Endodermal cell (in vitro differentiated cells): Measurements from ENCODE around the gene RASL10A. TPM values are rescaled to one million over a fixed set of nuclear protein-coding genes. Genes with fewer than 3 reads are reported as not detected.

Experiments
- DNase-seq: peaks from one replicate; pipeline ENCODE4 v3.0.0-alpha.2; 2017
- H3K27ac ChIP-seq: 2 replicates; pipeline ENCODE4 v1.5.1; 2013; ENCODE audit warnings: mild to moderate bottlenecking, low read depth, low read length, moderate library complexity
- H3K27me3 ChIP-seq: 2 replicates; pipeline ENCODE4 v1.6.1; 2013; ENCODE audit warnings: mild to moderate bottlenecking, low read length, moderate library complexity; ENCODE audit not compliant: insufficient read depth, control insufficient read depth, poor library complexity, severe bottlenecking
- H3K36me3 ChIP-seq: 2 replicates; pipeline ENCODE4 v1.7.0; 2013; ENCODE audit warnings: mild to moderate bottlenecking, low read length, moderate library complexity; ENCODE audit not compliant: control insufficient read depth, insufficient read depth
- H3K4me1 ChIP-seq: one replicate; pipeline ENCODE4 v1.7.0; 2013; ENCODE audit warnings: low read length; ENCODE audit not compliant: control insufficient read depth, insufficient read depth
- H3K4me3 ChIP-seq: 2 replicates; pipeline ENCODE4 v1.5.1; 2013; ENCODE audit warnings: mild to moderate bottlenecking, low read length, moderate library complexity
- H3K9ac ChIP-seq: 2 replicates; pipeline ENCODE4 v1.6.1; 2013; ENCODE audit warnings: mild to moderate bottlenecking, low read length, moderate library complexity; ENCODE audit not compliant: poor library complexity, severe bottlenecking; ENCODE audit errors: extremely low read depth
- H3K9me3 ChIP-seq: 2 replicates; pipeline ENCODE4 v1.6.1; 2013; ENCODE audit warnings: mild to moderate bottlenecking, low read length, moderate library complexity; ENCODE audit not compliant: control insufficient read depth
- H3K27ac Mint-ChIP-seq: 2 replicates; pipeline ENCODE4 v1.8.0; 2020; ENCODE audit warnings: mixed read lengths
- H3K27me3 Mint-ChIP-seq: 2 replicates; pipeline ENCODE4 v1.8.0; 2021; ENCODE audit warnings: mild to moderate bottlenecking, mixed read lengths; ENCODE audit not compliant: insufficient read depth
- H3K36me3 Mint-ChIP-seq: 2 replicates; pipeline ENCODE4 v1.8.0; 2020; ENCODE audit warnings: low read depth, mixed read lengths
- H3K4me1 Mint-ChIP-seq: 2 replicates; pipeline ENCODE4 v1.8.0; 2020; ENCODE audit warnings: mixed read lengths
- H3K4me3 Mint-ChIP-seq: 2 replicates; pipeline ENCODE4 v1.8.0; 2020; ENCODE audit warnings: mild to moderate bottlenecking, moderate library complexity, mixed read lengths
- H3K9me3 Mint-ChIP-seq: 2 replicates; pipeline ENCODE4 v1.8.0; 2020; ENCODE audit warnings: mild to moderate bottlenecking, mixed read lengths
- CTCF ChIP-seq: fragments of 200-600 bp; sonication (generic); conservative IDR thresholded peaks from 2 replicates; pipeline ENCODE4 v1.5.0; 2021; ENCODE audit warnings: antibody characterized with exemption, mild to moderate bottlenecking
- WGBS, 2 experiments: methylation state at CpG; one replicate each; pipeline versions ENCODE4 v1.1.5 to v1.1.7; 2013; ENCODE audit warnings: missing lambda C conversion rate in 2 of 2, mixed read lengths in 1 of 2; ENCODE audit not compliant: insufficient coverage in 1 of 2, insufficient read length in 1 of 2; 5-methylcytosine and 5-hydroxymethylcytosine counted together
- total RNA-seq, 2 donors: library from RNA; stranded (reverse); fragmentation: NEBNext Ultra II Directional in 1 of 2; extraction: Animal tissue kit (Norgen Biotek cat#: 25700) in 1 of 2; gene quantifications; 2 replicates in 1 of 2; 3 replicates in 1 of 2; pipeline ENCODE4 v1.2.1, GENCODE V29; 2021

Gene RASL10A
- total RNA-seq, 2 donors from 2014 or later: 1.3 TPM

- H3K4me1 ChIP-seq: no peaks in the 10 kb centered on the region
- Mint-ChIP-seq H3K9me3 (no peaks in the 10 kb centered on the region), H3K4me1 (no peaks in the 10 kb centered on the region), H3K27me3 (no peaks in the 10 kb centered on the region), H3K4me3 (no peak overlapping the region), H3K36me3 (peaks cover 55% of the 10 kb centered on the region), H3K27ac (peak overlapping the region; percentile 35)
- H3K9me3 ChIP-seq: no peaks in the 10 kb centered on the region
- H3K9ac ChIP-seq: no peak overlapping the region
- peaks cover 82% of the 10 kb centered on the region for H3K36me3 ChIP-seq
- H3K27ac ChIP-seq: no peak overlapping the region
- WGBS, 2 experiments: 94 to 97% methylated on average over 6 to 8 of the region's 8 CpGs
- TF ChIP-seq CTCF: no peak
- no peaks in the 10 kb centered on the region for H3K27me3 ChIP-seq
- no peak overlapping the region for H3K4me3 ChIP-seq
- DNase-seq: no peak
Observed at GRCh38 chr22:29353860-29354259, 38.4 kb upstream of the RASL10A start.

DNA sequence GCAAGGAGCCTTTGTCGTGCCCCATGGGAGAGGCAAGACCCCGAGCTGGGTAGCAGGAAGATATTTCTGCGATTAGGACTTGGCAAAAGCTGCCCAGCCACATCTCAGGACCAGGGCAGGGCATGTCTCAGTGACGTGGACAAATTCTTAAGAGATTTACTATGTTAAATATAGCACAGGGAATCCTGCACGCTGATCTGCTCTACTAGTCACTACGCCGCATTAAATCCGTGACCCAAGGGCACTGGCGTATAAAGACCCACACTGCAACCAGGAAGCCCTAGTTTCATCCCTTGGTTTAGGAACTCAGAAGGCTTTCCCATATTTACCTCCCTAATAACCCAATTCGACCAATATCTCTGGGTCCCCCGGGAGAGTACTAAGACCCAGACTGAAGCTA lies 37.8 kb upstream of the RASL10A start:
- Histone ChIP-seq H3K9ac (no peak overlapping the region), H3K9me3 (no peaks in the 10 kb centered on the region), H3K27ac (no peak overlapping the region), H3K4me3 (no peak overlapping the region), H3K36me3 (peaks cover 82% of the 10 kb centered on the region), H3K4me1 (no peaks in the 10 kb centered on the region), H3K27me3 (no peaks in the 10 kb centered on the region)
- H3K36me3 Mint-ChIP-seq: peaks cover 60% of the 10 kb centered on the region
- TF ChIP-seq CTCF: no peak
- H3K27me3 Mint-ChIP-seq: no peaks in the 10 kb centered on the region
- 93 to 94% methylated on average over 10 to 11 of the region's 11 CpGs for WGBS, 2 experiments
- H3K9me3 Mint-ChIP-seq: no peaks in the 10 kb centered on the region
- H3K4me3 Mint-ChIP-seq: no peak overlapping the region
- H3K4me1 Mint-ChIP-seq: no peaks in the 10 kb centered on the region
- no peak for DNase-seq
- no peak overlapping the region for H3K27ac Mint-ChIP-seq

DNA sequence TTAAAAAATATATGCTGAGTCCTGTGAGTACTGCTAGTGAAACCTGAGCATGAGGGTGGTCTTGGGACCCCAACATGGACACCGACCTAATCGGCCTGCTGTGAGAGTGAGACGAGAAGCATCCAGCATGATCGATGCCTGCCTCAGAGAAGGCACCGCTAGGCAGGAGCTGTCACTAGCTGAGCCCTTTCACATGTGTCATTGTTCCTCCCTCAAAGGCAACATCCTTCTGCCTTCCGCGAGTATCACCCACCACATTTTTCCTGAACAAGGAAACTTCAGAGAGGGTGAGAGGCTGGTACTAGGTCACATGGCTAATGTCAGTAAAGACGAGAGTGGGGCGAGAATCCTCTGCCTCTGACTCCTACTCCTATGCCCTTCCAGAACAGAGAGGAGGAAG lies 37.3 kb upstream of the RASL10A start:
- Mint-ChIP-seq H3K27ac (no peak overlapping the region), H3K27me3 (no peaks in the 10 kb centered on the region), H3K36me3 (peaks cover 59% of the 10 kb centered on the region), H3K4me3 (no peak overlapping the region), H3K4me1 (no peaks in the 10 kb centered on the region), H3K9me3 (no peaks in the 10 kb centered on the region)
- Histone ChIP-seq H3K9ac (no peak overlapping the region), H3K4me1 (no peaks in the 10 kb centered on the region), H3K36me3 (peaks cover 82% of the 10 kb centered on the region), H3K4me3 (no peak overlapping the region), H3K27ac (no peak overlapping the region), H3K9me3 (no peaks in the 10 kb centered on the region), H3K27me3 (no peaks in the 10 kb centered on the region)
- WGBS, 2 experiments: 82 to 95% methylated on average over 7 to 9 of the region's 9 CpGs
- TF ChIP-seq CTCF: no peak
- DNase-seq: no peak
